HEK293T (cell line): ENCODE data around the gene UTP14C.

Experiments used
- ARNT ChIP-seq: fragments of 450-650 bp; IDR thresholded peaks from 2 replicates; pipeline ENCODE4 v1.6.1; 2017; ENCODE audit warnings: mild to moderate bottlenecking
- BHLHE40 ChIP-seq: fragments of 450-650 bp; IDR thresholded peaks from 2 replicates; pipeline ENCODE4 v1.6.1; 2016; ENCODE audit warnings: mild to moderate bottlenecking, moderate library complexity, borderline replicate concordance
- CTBP1 ChIP-seq: fragments of 450-650 bp; IDR thresholded peaks from 2 replicates; pipeline ENCODE4 v1.6.1; 2016; ENCODE audit warnings: borderline replicate concordance
- ELF4 ChIP-seq: fragments of 450-650 bp; IDR thresholded peaks from 2 replicates; pipeline ENCODE4 v1.6.1; 2017; ENCODE audit warnings: antibody characterized with exemption
- FOXA1 ChIP-seq: fragments of 450-650 bp; IDR thresholded peaks from 2 replicates; pipeline ENCODE4 v1.6.1; 2016; ENCODE audit warnings: mild to moderate bottlenecking
- FOXK2 ChIP-seq: fragments of 450-650 bp; IDR thresholded peaks from 2 replicates; pipeline ENCODE4 v1.6.1; 2016; ENCODE audit warnings: mild to moderate bottlenecking
- FOXM1 ChIP-seq: fragments of 450-650 bp; IDR thresholded peaks from 2 replicates; pipeline ENCODE4 v1.6.1; 2017; ENCODE audit warnings: mild to moderate bottlenecking, borderline replicate concordance
- HDGF ChIP-seq: fragments of 450-650 bp; IDR thresholded peaks from 2 replicates; pipeline ENCODE4 v1.6.1; 2017; ENCODE audit warnings: antibody characterized with exemption, borderline replicate concordance
- LEF1 ChIP-seq: fragments of 450-650 bp; IDR thresholded peaks from 2 replicates; pipeline ENCODE4 v1.6.1; 2017; ENCODE audit warnings: mild to moderate bottlenecking, borderline replicate concordance
- SP1 ChIP-seq: fragments of 450-650 bp; IDR thresholded peaks from 2 replicates; pipeline ENCODE4 v1.6.1; 2017
- SUZ12 ChIP-seq: fragments of 450-650 bp; IDR thresholded peaks from 2 replicates; pipeline ENCODE4 v1.6.1; 2016; ENCODE audit warnings: mild to moderate bottlenecking
- TARDBP ChIP-seq: fragments of 450-650 bp; IDR thresholded peaks from 2 replicates; pipeline ENCODE4 v1.6.1; 2016
- ZNF384 ChIP-seq: fragments of 450-650 bp; IDR thresholded peaks from 2 replicates; pipeline ENCODE4 v1.6.1; 2016
- TF ChIP-seq, protein P1 (sequence below): fragments of 450-650 bp; IDR thresholded peaks from 2 replicates; pipeline ENCODE4 v1.6.1; 2016

DNA sequence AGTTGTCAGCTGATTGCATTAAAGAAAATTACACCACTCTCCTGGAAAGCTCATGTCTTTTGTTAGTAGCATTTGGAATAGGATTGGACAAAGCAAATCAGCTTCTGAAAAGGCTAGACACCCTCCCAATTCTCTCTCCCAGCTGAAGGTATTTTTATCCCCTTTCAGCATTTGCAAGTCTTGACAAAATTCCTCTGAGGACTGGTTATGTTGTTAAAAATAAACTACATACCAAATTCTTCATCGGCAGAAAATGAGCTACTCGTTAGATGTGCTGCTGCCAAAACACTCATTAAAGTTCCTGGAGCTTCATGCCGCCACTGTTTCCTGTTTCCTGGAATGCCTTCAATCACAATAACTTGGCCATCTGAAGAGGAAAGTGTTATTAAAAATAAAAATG, 37.1 kb downstream of the UTP14C start:
- no peak for TF ChIP-seq FOXM1
- no peak for TF ChIP-seq FOXA1
- TF ChIP-seq LEF1: no peak
- no peak for TF ChIP-seq SP1
- no peak for TF ChIP-seq ZNF384
- no peak for TF ChIP-seq ELF4
- TF ChIP-seq CTBP1: no peak
- TF ChIP-seq FOXK2: no peak
- no peak for TF ChIP-seq TARDBP
- TF ChIP-seq, protein P1, sequence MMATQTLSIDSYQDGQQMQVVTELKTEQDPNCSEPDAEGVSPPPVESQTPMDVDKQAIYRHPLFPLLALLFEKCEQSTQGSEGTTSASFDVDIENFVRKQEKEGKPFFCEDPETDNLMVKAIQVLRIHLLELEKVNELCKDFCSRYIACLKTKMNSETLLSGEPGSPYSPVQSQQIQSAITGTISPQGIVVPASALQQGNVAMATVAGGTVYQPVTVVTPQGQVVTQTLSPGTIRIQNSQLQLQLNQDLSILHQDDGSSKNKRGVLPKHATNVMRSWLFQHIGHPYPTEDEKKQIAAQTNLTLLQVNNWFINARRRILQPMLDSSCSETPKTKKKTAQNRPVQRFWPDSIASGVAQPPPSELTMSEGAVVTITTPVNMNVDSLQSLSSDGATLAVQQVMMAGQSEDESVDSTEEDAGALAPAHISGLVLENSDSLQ: no peak
- TF ChIP-seq ARNT: no peak
- TF ChIP-seq SUZ12: no peak
- no peak for TF ChIP-seq HDGF
- no peak for TF ChIP-seq BHLHE40
